Mesenchymal stem cell (in vitro differentiated cells and primary cell): ENCODE measurements around the gene RFX8.

Source experiments
- DNase-seq: peaks from one replicate; pipeline ENCODE4 v3.0.0-alpha.2; 2013
- H2AFZ ChIP-seq: one replicate; pipeline ENCODE4 v1.6.1; 2013; ENCODE audit warnings: low read depth, mild to moderate bottlenecking, control low read depth, inconsistent platforms, low read length, moderate library complexity
- H2AK5ac ChIP-seq: 2 replicates; pipeline ENCODE4 v1.6.1; 2013; ENCODE audit warnings: low read length, moderate library complexity, mild to moderate bottlenecking, inconsistent platforms; ENCODE audit not compliant: severe bottlenecking
- H2BK120ac ChIP-seq: one replicate; pipeline ENCODE4 v1.6.1; 2013; ENCODE audit warnings: low read depth, mild to moderate bottlenecking, inconsistent platforms, low read length, moderate library complexity
- H2BK12ac ChIP-seq, 2 experiments: one replicate each; pipeline ENCODE4 v1.6.1; 2013; ENCODE audit warnings: inconsistent platforms in 2 of 2, low read length in 2 of 2, mild to moderate bottlenecking in 2 of 2, moderate library complexity in 2 of 2, control low read depth in 1 of 2
- H2BK15ac ChIP-seq: one replicate; pipeline ENCODE4 v1.6.1; 2013; ENCODE audit warnings: mild to moderate bottlenecking, low read depth, inconsistent platforms; ENCODE audit not compliant: poor library complexity, severe bottlenecking
- H2BK5ac ChIP-seq: 2 replicates; pipeline ENCODE4 v1.6.1; 2013; ENCODE audit warnings: low read depth, mild to moderate bottlenecking, low read length, control low read depth, inconsistent platforms; ENCODE audit not compliant: poor library complexity, severe bottlenecking
- H3K14ac ChIP-seq, 2 experiments: one replicate each; pipeline ENCODE4 v1.6.1; 2013; ENCODE audit warnings: inconsistent platforms in 2 of 2, low read length in 2 of 2, control low read depth in 1 of 2, mild to moderate bottlenecking in 1 of 2, moderate library complexity in 1 of 2
- H3K18ac ChIP-seq, 2 experiments: one replicate each; pipeline ENCODE4 v1.6.1; 2013; ENCODE audit warnings: inconsistent platforms in 2 of 2, low read length in 2 of 2, control low read depth in 1 of 2, low read depth in 1 of 2, mild to moderate bottlenecking in 1 of 2
- H3K23ac ChIP-seq, 2 experiments: one replicate each; pipeline ENCODE4 v1.6.1; 2013; ENCODE audit warnings: inconsistent platforms in 2 of 2, low read length in 2 of 2, mild to moderate bottlenecking in 2 of 2, moderate library complexity in 2 of 2, control low read depth in 1 of 2
- H3K27ac ChIP-seq: 2 replicates; pipeline ENCODE4 v1.5.1; 2013; ENCODE audit warnings: mild to moderate bottlenecking, moderate library complexity, low read length, control low read depth, inconsistent platforms; ENCODE audit not compliant: poor library complexity, severe bottlenecking
- H3K27me3 ChIP-seq, 2 experiments: 2 replicates each; pipeline versions ENCODE4 v1.6.1 to v1.7.0; 2013; ENCODE audit warnings: low read length in 2 of 2, mild to moderate bottlenecking in 2 of 2, moderate library complexity in 2 of 2, control low read depth in 1 of 2, inconsistent platforms in 1 of 2; ENCODE audit not compliant: control insufficient read depth in 1 of 2, insufficient read depth in 1 of 2
- H3K36me3 ChIP-seq, 2 experiments: 2 replicates each; pipeline versions ENCODE4 v1.6.1 to v1.7.0; 2013; ENCODE audit warnings: low read length in 2 of 2, control low read depth in 1 of 2, inconsistent platforms in 1 of 2, low read depth in 1 of 2, mild to moderate bottlenecking in 1 of 2; ENCODE audit not compliant: insufficient read depth in 2 of 2, control insufficient read depth in 1 of 2
- H3K4ac ChIP-seq, 2 experiments: one replicate each; pipeline ENCODE4 v1.6.1; 2013; ENCODE audit warnings: inconsistent platforms in 2 of 2, low read length in 2 of 2, mild to moderate bottlenecking in 2 of 2, moderate library complexity in 2 of 2, control low read depth in 1 of 2, low read depth in 1 of 2
- H3K4me1 ChIP-seq: 2 replicates; pipeline ENCODE4 v1.6.1; 2013; ENCODE audit warnings: low read depth, low read length, control low read depth; ENCODE audit not compliant: control insufficient read depth, insufficient read depth
- H3K4me2 ChIP-seq: 2 replicates; pipeline ENCODE4 v1.6.1; 2013; ENCODE audit warnings: low read length, mild to moderate bottlenecking, inconsistent platforms; ENCODE audit not compliant: poor library complexity, severe bottlenecking
- H3K4me3 ChIP-seq, 2 experiments: 2 replicates each; pipeline versions ENCODE4 v1.5.1 to v1.7.0; 2013; ENCODE audit warnings: low read length in 2 of 2, mild to moderate bottlenecking in 2 of 2, control low read depth in 1 of 2, low read depth in 1 of 2; ENCODE audit not compliant: insufficient read depth in 1 of 2
- H3K79me1 ChIP-seq: replicated peaks from 2 replicates; pipeline ENCODE4 v1.6.1; 2013; ENCODE audit warnings: mild to moderate bottlenecking, control low read depth, low read length, inconsistent platforms; ENCODE audit not compliant: poor library complexity, severe bottlenecking
- H3K9ac ChIP-seq: 2 replicates; pipeline ENCODE4 v1.7.0; 2013; ENCODE audit warnings: mild to moderate bottlenecking, low read length, moderate library complexity
- H3K9me3 ChIP-seq: 2 replicates; pipeline ENCODE4 v1.7.0; 2013; ENCODE audit warnings: mild to moderate bottlenecking, low read length; ENCODE audit not compliant: control insufficient read depth
- H4K8ac ChIP-seq: one replicate; pipeline ENCODE4 v1.6.1; 2013; ENCODE audit warnings: inconsistent platforms, mild to moderate bottlenecking, low read length, moderate library complexity
- H4K91ac ChIP-seq: one replicate; pipeline ENCODE4 v1.6.1; 2013; ENCODE audit warnings: mild to moderate bottlenecking, low read length, inconsistent platforms
- WGBS: methylation state at CpG from one replicate; pipeline ENCODE4 v1.1.7; 2013; ENCODE audit warnings: mixed read lengths; 5-methylcytosine and 5-hydroxymethylcytosine counted together

RFX8 gene

DNA sequence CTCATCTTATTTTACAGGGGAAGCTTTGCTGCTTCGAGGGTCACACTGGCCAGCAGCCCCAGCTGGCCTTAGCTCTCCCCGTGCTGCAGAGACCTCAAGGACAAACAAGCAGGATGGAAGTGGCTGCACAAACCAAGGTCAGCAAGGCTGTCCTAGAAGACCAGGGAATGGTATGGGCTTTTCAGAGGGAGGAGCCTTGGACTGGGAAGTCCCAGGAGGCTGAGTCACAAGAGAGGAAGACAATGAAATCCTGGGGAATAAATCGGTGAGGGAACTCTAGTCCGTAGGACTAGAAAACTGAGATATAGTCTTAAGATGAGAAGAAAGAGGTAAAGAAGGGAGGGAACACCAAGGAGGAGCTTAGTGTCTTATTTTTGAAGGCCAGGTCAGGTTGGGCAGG lies 103.3 kb downstream of the RFX8 start:
- H2BK12ac ChIP-seq: no peak overlapping the region
- H3K4me2 ChIP-seq: no peak overlapping the region
- H4K91ac ChIP-seq: no peak overlapping the region
- no peak overlapping the region for H2BK120ac ChIP-seq
- H2BK15ac ChIP-seq: no peak overlapping the region
- no peak overlapping the region for H3K18ac ChIP-seq
- no peak overlapping the region for H3K23ac ChIP-seq
- H3K4ac ChIP-seq: no peak overlapping the region
- H2AFZ ChIP-seq: no peak overlapping the region
- no peak overlapping the region for H3K9ac ChIP-seq
- DNase-seq: no peak
- no peaks in the 10 kb centered on the region for H3K4me1 ChIP-seq
- H2AK5ac ChIP-seq: no peak overlapping the region
- no peak overlapping the region for H2BK5ac ChIP-seq
- no peaks in the 10 kb centered on the region for H3K79me1 ChIP-seq
- H3K9me3 ChIP-seq: no peaks in the 10 kb centered on the region
- WGBS: 77% methylated on average over 4 of the region's 4 CpGs
- H3K4me3 ChIP-seq: no peak overlapping the region
- peaks cover 5 to 23% of the 10 kb centered on the region in 2 experiments for H3K27me3 ChIP-seq
- no peaks in the 10 kb centered on the region for H3K36me3 ChIP-seq
- H3K14ac ChIP-seq: peak overlapping the region in 1 of 2 experiments; percentile 18
- peak overlapping the region; percentile 7 for H4K8ac ChIP-seq
- no peak overlapping the region for H3K27ac ChIP-seq

DNA sequence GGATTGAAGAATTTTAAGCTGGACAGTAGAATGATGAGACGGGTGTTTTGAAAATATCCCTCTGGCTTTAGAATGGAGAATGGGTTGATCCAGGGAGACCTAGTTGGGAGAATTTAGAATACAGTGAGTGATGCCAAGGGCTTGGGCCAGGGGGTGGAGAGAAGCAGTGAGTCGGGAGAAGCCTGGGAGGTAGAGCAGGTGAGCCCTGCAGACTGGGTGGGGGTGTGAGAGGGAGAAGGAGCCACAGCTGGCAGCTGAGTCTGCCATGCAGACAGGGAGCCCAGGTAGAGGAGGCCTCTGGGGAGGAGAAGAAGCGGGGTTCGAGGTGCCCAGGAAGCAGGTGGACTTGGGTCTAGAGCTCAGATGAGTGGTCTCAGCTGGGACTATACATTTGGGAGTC lies 105.8 kb downstream of the RFX8 start:
- H3K9me3 ChIP-seq: no peaks in the 10 kb centered on the region
- H4K91ac ChIP-seq: no peak overlapping the region
- no peaks in the 10 kb centered on the region for H3K36me3 ChIP-seq
- H3K4ac ChIP-seq: no peak overlapping the region
- H2BK12ac ChIP-seq: no peak overlapping the region
- no peak overlapping the region for H2AFZ ChIP-seq
- H3K27ac ChIP-seq: no peak overlapping the region
- no peak overlapping the region for H2BK120ac ChIP-seq
- H3K4me3 ChIP-seq: no peak overlapping the region
- H3K18ac ChIP-seq: no peak overlapping the region
- H3K9ac ChIP-seq: no peak overlapping the region
- H3K27me3 ChIP-seq: peaks cover 11 to 35% of the 10 kb centered on the region in 2 experiments
- no peak overlapping the region for H3K4me2 ChIP-seq
- no peak overlapping the region for H4K8ac ChIP-seq
- no peaks in the 10 kb centered on the region for H3K4me1 ChIP-seq
- H3K23ac ChIP-seq: no peak overlapping the region
- no peak for DNase-seq
- no peaks in the 10 kb centered on the region for H3K79me1 ChIP-seq
- H2BK15ac ChIP-seq: no peak overlapping the region
- WGBS: 93% methylated on average over 4 of the region's 4 CpGs
- H3K14ac ChIP-seq: no peak overlapping the region
- no peak overlapping the region for H2BK5ac ChIP-seq
- no peak overlapping the region for H2AK5ac ChIP-seq

DNA sequence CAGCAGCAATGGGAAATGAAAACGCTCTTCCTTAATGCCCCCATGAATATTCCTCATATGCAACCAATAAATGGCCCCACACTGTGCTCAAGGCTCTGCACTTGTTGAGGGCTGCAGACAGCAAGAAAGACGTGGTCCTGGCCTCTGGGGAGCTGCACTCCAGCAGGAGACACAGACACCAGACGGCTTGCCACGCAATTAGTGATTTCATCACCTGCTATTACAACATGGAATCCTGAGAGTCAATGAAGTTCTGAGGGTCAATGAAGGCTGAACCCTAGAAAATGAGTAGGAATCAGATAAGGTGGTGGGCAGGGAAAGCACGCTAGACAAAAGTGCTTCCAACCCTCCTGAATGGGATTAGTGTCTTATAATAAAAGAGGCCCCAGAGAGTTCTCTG lies 106.5 kb downstream of the RFX8 start:
- no peak overlapping the region for H3K4me2 ChIP-seq
- no peak overlapping the region for H3K4me3 ChIP-seq
- H2BK12ac ChIP-seq: no peak overlapping the region
- peaks cover 14 to 38% of the 10 kb centered on the region in 2 experiments for H3K27me3 ChIP-seq
- H4K91ac ChIP-seq: no peak overlapping the region
- H3K18ac ChIP-seq: no peak overlapping the region
- H2AK5ac ChIP-seq: no peak overlapping the region
- H2BK15ac ChIP-seq: no peak overlapping the region
- no peak overlapping the region for H3K9ac ChIP-seq
- H3K4me1 ChIP-seq: no peaks in the 10 kb centered on the region
- H3K36me3 ChIP-seq: no peaks in the 10 kb centered on the region
- H4K8ac ChIP-seq: no peak overlapping the region
- no peak for DNase-seq
- H3K4ac ChIP-seq: no peak overlapping the region
- H2BK120ac ChIP-seq: no peak overlapping the region
- no peak overlapping the region for H2BK5ac ChIP-seq
- 84% methylated on average over 4 of the region's 5 CpGs for WGBS
- no peak overlapping the region for H3K23ac ChIP-seq
- no peaks in the 10 kb centered on the region for H3K79me1 ChIP-seq
- H3K9me3 ChIP-seq: no peaks in the 10 kb centered on the region
- H2AFZ ChIP-seq: no peak overlapping the region
- no peak overlapping the region for H3K27ac ChIP-seq
- no peak overlapping the region for H3K14ac ChIP-seq

DNA sequence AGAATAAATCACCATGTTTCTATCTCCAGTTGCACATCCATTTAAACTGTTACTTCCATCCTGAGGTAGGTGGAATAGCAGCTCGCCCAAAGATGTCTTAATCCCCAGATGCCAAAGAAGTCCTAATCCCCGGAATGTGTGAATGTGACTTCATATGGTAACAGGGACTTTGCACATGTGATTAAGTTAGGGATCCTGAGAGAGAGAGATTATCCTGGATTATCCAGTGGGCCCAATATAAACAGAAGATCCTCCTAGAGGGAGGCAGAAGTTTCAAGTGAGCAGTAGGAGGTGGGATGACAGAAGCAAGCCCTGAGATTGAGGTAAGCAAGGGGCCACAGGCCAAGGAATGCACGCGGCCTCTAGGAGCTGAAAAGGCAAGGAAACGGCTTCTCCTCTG lies 107.4 kb downstream of the RFX8 start:
- Histone ChIP-seq H3K4me1 (no peaks in the 10 kb centered on the region), H3K18ac (no peak overlapping the region), H3K4me3 (no peak overlapping the region), H2BK12ac (no peak overlapping the region), H3K23ac (no peak overlapping the region), H2BK15ac (no peak overlapping the region), H2AK5ac (no peak overlapping the region), H2BK5ac (no peak overlapping the region), H3K9me3 (no peaks in the 10 kb centered on the region), H3K27ac (no peak overlapping the region), H3K27me3 (peaks cover 14 to 45% of the 10 kb centered on the region in 2 experiments), H4K91ac (no peak overlapping the region), H3K14ac (no peak overlapping the region), H3K4me2 (no peak overlapping the region), H2BK120ac (no peak overlapping the region), H3K36me3 (no peaks in the 10 kb centered on the region), H4K8ac (no peak overlapping the region), H3K9ac (no peak overlapping the region), H2AFZ (no peak overlapping the region), H3K4ac (no peak overlapping the region), H3K79me1 (no peaks in the 10 kb centered on the region)
- DNase-seq: no peak
- 94% methylated on average over 5 of the region's 5 CpGs for WGBS
